Endothelial cell (in vitro differentiated cells): ENCODE measurements around the gene TAS2R3. TPM values are rescaled to one million over a fixed set of nuclear protein-coding genes. Genes with fewer than 3 reads are reported as not detected.

Experiments used
- DNase-seq: peaks from one replicate; pipeline ENCODE4 v3.0.0; 2021; ENCODE audit warnings: low spot score
- H3K27ac Mint-ChIP-seq: one replicate; pipeline ENCODE4 v1.8.0; 2021; ENCODE audit warnings: mixed read lengths, inconsistent platforms; ENCODE audit not compliant: unreplicated experiment
- H3K27me3 Mint-ChIP-seq: one replicate; pipeline ENCODE4 v1.8.0; 2021; ENCODE audit warnings: mild to moderate bottlenecking, moderate library complexity, mixed read lengths, inconsistent platforms; ENCODE audit not compliant: unreplicated experiment
- H3K36me3 Mint-ChIP-seq: one replicate; pipeline ENCODE4 v1.8.0; 2021; ENCODE audit warnings: mild to moderate bottlenecking, low read depth, mixed read lengths, inconsistent platforms; ENCODE audit not compliant: unreplicated experiment
- H3K4me1 Mint-ChIP-seq: one replicate; pipeline ENCODE4 v1.8.0; 2021; ENCODE audit warnings: mild to moderate bottlenecking, mixed read lengths, inconsistent platforms; ENCODE audit not compliant: unreplicated experiment
- H3K4me3 Mint-ChIP-seq: one replicate; pipeline ENCODE4 v1.8.0; 2021; ENCODE audit warnings: mild to moderate bottlenecking, mixed read lengths, inconsistent platforms; ENCODE audit not compliant: unreplicated experiment
- H3K9me3 Mint-ChIP-seq: one replicate; pipeline ENCODE4 v1.8.0; 2021; ENCODE audit warnings: mixed read lengths, inconsistent platforms; ENCODE audit not compliant: unreplicated experiment
- long read RNA-seq: library from polyadenylated mRNA; unstranded; transcript quantifications from one replicate; pipeline ENCODE4 v2.0.0, GENCODE V29; 2020; ENCODE audit not compliant: unreplicated experiment
- total RNA-seq: library from RNA; stranded (reverse); fragmentation: NEBNext Ultra II Directional; extraction: Animal tissue kit (Norgen Biotek cat#: 25700); gene quantifications from one replicate; pipeline ENCODE4 v1.2.1, GENCODE V29; 2021; ENCODE audit not compliant: unreplicated experiment
- TF ChIP-seq, protein P1 (sequence below): fragments of 200-600 bp; sonication (generic); IDR thresholded peaks from one replicate; pipeline ENCODE4 v1.5.0; 2021; ENCODE audit warnings: antibody characterized with exemption; ENCODE audit not compliant: unreplicated experiment

The TAS2R3 gene, protein sequence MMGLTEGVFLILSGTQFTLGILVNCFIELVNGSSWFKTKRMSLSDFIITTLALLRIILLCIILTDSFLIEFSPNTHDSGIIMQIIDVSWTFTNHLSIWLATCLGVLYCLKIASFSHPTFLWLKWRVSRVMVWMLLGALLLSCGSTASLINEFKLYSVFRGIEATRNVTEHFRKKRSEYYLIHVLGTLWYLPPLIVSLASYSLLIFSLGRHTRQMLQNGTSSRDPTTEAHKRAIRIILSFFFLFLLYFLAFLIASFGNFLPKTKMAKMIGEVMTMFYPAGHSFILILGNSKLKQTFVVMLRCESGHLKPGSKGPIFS
- total RNA-seq = 0.74 TPM
- long read RNA-seq = 0 reads

DNA sequence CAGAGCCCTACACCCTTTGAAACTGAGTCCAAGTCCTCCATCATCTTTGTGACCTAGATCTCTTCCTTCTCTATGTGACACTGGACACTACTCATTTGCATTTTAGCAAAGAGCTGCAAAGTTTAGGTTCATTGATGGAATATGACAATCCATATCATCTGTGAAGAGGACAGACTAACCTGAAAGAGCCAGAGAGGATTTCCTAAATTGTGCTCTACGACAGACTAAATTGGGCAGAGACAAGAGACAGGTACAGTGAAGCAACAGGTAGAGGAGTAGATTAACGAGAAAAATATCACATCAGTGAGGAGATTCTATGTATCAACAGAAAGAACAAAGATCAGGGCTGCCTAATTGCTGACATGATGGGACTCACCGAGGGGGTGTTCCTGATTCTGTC, at the start of gene TAS2R3:
Gene TAS2R3 (plus strand): TSS at position 301 of the 400 bp plus-strand sequence. CDS start 62 bp downstream, at position 363.
- H3K36me3 Mint-ChIP-seq = peaks cover 15% of the 10 kb centered on the region
- TF ChIP-seq, protein P1, sequence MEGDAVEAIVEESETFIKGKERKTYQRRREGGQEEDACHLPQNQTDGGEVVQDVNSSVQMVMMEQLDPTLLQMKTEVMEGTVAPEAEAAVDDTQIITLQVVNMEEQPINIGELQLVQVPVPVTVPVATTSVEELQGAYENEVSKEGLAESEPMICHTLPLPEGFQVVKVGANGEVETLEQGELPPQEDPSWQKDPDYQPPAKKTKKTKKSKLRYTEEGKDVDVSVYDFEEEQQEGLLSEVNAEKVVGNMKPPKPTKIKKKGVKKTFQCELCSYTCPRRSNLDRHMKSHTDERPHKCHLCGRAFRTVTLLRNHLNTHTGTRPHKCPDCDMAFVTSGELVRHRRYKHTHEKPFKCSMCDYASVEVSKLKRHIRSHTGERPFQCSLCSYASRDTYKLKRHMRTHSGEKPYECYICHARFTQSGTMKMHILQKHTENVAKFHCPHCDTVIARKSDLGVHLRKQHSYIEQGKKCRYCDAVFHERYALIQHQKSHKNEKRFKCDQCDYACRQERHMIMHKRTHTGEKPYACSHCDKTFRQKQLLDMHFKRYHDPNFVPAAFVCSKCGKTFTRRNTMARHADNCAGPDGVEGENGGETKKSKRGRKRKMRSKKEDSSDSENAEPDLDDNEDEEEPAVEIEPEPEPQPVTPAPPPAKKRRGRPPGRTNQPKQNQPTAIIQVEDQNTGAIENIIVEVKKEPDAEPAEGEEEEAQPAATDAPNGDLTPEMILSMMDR = no peak
- no peak within 1 kb of the TSS for H3K27ac Mint-ChIP-seq
- H3K4me1 Mint-ChIP-seq = no peaks in the 10 kb centered on the region
- no peak within 1 kb of the TSS for H3K4me3 Mint-ChIP-seq
- no peak for DNase-seq
- peaks cover 3% of the 10 kb centered on the region for H3K27me3 Mint-ChIP-seq
- no peaks in the 10 kb centered on the region for H3K9me3 Mint-ChIP-seq

DNA sequence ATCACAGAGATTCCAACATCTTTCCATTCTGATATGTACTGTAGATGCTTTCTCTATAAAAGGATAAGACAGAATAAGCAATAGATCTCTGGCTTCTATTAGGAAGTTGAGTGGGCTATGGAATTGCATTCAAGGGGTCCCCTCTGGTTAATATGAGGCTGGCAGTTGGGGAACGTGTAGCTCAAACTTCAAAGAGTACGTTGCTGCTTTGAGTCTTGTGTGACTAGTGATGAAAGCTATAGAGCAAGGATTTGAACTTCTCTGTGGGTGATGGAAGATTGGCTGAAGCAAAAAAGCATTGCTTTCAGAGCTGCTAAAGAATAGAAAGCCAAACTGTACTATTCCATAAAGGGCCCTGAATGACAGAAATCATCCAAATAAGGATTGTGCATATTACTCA, 49.3 kb upstream of the TAS2R3 start:
- no peak for DNase-seq
- H3K36me3 Mint-ChIP-seq = no peaks in the 10 kb centered on the region
- no peaks in the 10 kb centered on the region for H3K9me3 Mint-ChIP-seq
- no peak overlapping the region for H3K27ac Mint-ChIP-seq
- no peaks in the 10 kb centered on the region for H3K27me3 Mint-ChIP-seq
- H3K4me3 Mint-ChIP-seq = no peak overlapping the region
- TF ChIP-seq, protein P1 = no peak
- peaks cover 10% of the 10 kb centered on the region for H3K4me1 Mint-ChIP-seq

DNA sequence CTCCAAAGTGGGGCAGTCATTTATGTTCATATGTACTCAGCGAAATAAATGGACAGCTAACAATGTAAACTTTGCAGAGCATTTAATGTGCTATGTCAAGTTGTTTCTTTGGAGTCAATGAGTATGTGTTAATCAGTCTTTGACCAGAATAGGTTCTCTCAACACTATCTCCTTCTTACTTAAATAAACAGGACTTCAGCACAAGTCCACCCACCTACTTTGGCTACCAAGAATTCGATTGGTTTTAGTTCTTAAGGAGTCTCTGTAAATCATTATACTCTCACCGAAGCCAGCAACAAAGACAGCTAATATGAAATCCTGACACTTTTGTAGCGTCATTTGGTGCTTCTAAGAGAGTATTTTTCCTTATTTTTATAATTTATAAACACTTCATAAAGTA, 48.9 kb upstream of the TAS2R3 start:
- TF ChIP-seq, protein P1 = no peak
- Mint-ChIP-seq H3K9me3 (no peaks in the 10 kb centered on the region), H3K4me1 (peaks cover 10% of the 10 kb centered on the region), H3K27ac (no peak overlapping the region), H3K27me3 (no peaks in the 10 kb centered on the region), H3K36me3 (no peaks in the 10 kb centered on the region), H3K4me3 (no peak overlapping the region)
- DNase-seq = no peak

DNA sequence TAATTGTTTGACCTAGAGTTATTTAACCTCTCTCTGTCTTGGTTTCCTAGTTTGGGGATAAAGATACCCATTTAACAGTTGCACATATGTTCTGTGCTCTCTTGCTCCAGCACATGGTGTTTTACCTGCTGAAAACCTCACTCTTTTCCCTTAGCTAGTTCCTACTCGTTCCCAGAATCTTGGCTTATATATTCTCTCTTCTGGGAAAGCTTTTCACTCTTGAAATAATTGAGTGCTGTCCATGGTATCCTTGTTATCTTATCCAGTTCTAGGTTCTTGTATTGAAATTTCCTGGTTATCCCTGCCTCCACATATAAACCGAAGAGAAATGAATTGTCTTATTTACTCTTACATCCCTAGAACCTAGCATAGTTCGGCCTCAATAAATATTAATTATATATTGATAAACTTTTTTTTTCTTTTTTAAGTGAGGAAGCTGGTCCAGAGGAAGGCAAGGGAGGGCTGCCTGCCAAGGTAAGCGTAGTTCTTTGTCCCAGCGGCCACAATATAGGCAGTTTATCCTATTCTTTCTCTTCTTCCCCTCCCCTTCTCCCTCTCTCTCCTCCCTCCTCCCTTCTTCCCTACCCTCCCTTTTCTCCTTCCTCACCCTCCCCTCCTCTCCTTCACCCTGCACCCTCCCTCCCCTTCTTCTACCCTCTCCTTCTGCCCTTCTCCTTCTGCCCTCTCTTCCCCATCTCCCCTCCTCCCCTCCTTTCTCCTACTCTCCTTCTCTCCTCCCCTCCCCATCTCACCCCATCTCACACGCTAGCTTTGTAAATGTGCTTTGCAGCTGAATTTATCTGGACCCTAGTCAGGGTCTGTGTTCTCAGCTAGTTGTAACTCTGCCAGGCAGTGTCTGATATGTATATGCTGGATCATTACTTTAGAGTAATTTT, 47.9 kb upstream of the TAS2R3 start:
- Mint-ChIP-seq H3K27ac (no peak overlapping the region), H3K27me3 (no peaks in the 10 kb centered on the region), H3K4me1 (peaks cover 8% of the 10 kb centered on the region), H3K9me3 (no peaks in the 10 kb centered on the region), H3K36me3 (no peaks in the 10 kb centered on the region), H3K4me3 (no peak overlapping the region)
- TF ChIP-seq, protein P1 = no peak
- no peak for DNase-seq
